Measurements from ENCODE around the gene ALS2. TPM values are rescaled to one million over a fixed set of nuclear protein-coding genes. Genes with fewer than 3 reads are reported as not detected.
A peak's percentile ranks its signal among the peaks of the same experiment; 100 is the strongest.

The ALS2 gene
- total RNA-seq = 10 to 100 TPM; 19.7 to 28.4 (median 19.7) TPM

DNA sequence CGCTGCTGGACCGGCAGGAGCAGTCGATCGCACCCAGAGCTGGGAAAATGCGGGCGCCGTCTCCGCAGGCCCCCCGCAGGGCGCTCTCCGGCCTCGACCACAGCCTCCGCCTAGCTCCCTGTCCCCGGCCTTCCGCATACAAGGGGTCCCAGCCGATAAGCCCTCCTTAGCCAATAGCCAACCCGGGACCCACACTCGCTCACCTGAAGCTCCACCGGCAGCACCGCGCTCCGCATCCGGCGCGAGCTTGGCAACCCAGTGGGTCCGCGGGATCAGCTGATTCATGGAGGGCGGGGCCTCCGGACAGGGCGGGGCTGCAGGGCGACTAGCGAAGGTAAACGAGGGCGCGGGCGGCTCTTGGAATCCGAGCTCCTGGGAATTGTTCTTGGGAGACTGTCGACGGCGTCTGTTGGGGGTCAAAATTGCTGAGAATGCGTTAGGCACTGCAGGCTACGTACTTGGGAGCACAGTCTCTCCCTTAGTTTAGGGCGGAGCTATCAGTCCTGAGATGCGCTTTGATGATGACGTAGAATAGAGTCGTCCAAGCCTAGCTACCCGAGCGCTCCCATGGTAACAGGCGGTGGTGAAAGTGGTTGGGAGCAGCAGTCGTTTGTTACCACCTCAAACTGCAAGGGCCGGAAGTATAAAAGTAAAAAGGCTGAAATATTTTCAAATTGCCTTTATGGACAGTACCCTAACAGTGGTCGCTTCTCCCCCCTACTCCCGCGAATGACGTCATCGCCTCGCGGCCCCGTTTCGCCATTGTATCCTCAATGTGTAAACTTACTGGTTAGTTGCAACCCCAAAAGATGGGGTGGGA lies at the start of gene ALS2:
Gene ALS2 (minus strand): TSS at position 260 of the 820 bp plus-strand sequence. CDS start 12,048 bp downstream, outside the sequence.
- H3K9me3 ChIP-seq = no peaks in the 10 kb centered on the region
- peak within 1 kb of the TSS; percentile 94 to 95 for H3K27ac ChIP-seq
- no peaks in the 10 kb centered on the region for H3K36me3 ChIP-seq
- H3K4me1 ChIP-seq = peaks cover 0 to 4% of the 10 kb centered on the region in 2 donors
- TF ChIP-seq POLR2A (IDR thresholded peaks at IDR 0.05) (peak; percentile 37), POLR2AphosphoS5 (IDR thresholded peaks at IDR 0.05) (peak; percentile 36 to 84 (median 82))
- TF ChIP-seq, protein P1, sequence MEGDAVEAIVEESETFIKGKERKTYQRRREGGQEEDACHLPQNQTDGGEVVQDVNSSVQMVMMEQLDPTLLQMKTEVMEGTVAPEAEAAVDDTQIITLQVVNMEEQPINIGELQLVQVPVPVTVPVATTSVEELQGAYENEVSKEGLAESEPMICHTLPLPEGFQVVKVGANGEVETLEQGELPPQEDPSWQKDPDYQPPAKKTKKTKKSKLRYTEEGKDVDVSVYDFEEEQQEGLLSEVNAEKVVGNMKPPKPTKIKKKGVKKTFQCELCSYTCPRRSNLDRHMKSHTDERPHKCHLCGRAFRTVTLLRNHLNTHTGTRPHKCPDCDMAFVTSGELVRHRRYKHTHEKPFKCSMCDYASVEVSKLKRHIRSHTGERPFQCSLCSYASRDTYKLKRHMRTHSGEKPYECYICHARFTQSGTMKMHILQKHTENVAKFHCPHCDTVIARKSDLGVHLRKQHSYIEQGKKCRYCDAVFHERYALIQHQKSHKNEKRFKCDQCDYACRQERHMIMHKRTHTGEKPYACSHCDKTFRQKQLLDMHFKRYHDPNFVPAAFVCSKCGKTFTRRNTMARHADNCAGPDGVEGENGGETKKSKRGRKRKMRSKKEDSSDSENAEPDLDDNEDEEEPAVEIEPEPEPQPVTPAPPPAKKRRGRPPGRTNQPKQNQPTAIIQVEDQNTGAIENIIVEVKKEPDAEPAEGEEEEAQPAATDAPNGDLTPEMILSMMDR (IDR thresholded peaks at IDR 0.05) = no peak
- H3K4me3 ChIP-seq = peak within 1 kb of the TSS; percentile 75 to 97 (median 81)
- peak; percentile 98 for DNase-seq (ENCODE audit: low spot score in 2 of 2)
- H3K27me3 ChIP-seq = no peaks in the 10 kb centered on the region
- intact Hi-C loops (cut with DNase I; ENCODE audit: low total_unique reads) = no loop called here

DNA sequence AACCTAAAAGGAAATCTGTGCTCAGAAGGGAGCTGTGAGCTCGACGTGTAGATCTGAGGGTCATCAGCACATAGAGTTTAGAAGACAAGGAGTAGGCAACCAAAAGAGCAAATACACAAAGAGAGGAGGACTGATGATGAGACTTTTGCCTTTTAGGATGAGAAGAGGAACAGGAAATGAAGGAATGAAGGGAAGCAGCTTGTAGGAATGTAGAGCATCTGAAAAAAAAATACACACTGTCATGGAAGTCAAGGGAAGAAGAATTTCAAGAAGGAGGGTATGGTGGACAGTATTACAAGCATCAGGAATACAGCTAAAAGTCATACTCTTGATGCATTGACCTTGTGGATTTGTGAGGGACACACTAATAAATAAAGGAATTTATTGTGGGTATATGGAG lies 47.5 kb upstream of the ALS2 start:
- no peaks in the 10 kb centered on the region for H3K9me3 ChIP-seq
- H3K27ac ChIP-seq = no peak overlapping the region
- DNase-seq (ENCODE audit: low spot score in 2 of 2) = no peak
- H3K36me3 ChIP-seq = no peaks in the 10 kb centered on the region
- H3K4me3 ChIP-seq = no peak overlapping the region
- no peaks in the 10 kb centered on the region for H3K4me1 ChIP-seq
- TF ChIP-seq POLR2AphosphoS5 (IDR thresholded peaks at IDR 0.05) (no peak), POLR2A (IDR thresholded peaks at IDR 0.05) (no peak)
- TF ChIP-seq, protein P1 (IDR thresholded peaks at IDR 0.05) = no peak
- H3K27me3 ChIP-seq = no peaks in the 10 kb centered on the region
- intact Hi-C loops (cut with DNase I; ENCODE audit: low total_unique reads) = no loop called here

DNA sequence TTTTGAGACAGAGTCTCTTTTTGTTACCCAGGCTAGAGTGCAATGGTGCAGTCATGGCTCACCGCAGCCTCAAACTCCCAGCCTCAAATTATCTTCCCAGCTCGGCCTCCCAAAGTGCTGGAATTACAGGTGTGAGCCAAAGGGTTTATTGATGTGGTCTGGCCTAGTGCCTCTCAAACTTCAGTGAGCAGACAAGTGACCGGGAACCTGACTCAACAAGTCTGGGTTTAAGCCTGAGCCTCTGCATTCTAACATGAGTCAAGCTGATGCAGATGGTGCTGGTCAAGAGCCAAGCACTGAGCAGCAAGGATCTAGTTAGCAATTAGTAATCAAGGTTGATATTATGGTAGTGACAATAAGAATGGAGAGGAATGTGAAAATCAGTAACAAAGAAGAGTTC lies 46.9 kb upstream of the ALS2 start:
- no peaks in the 10 kb centered on the region for H3K27me3 ChIP-seq
- intact Hi-C loops (cut with DNase I; ENCODE audit: low total_unique reads) = no loop called here
- no peak overlapping the region for H3K27ac ChIP-seq
- DNase-seq (ENCODE audit: low spot score in 2 of 2) = no peak
- H3K4me3 ChIP-seq = no peak overlapping the region
- H3K9me3 ChIP-seq = no peaks in the 10 kb centered on the region
- TF ChIP-seq, protein P1 (IDR thresholded peaks at IDR 0.05) = no peak
- no peak for TF ChIP-seq POLR2AphosphoS5 (IDR thresholded peaks at IDR 0.05)
- TF ChIP-seq POLR2A (IDR thresholded peaks at IDR 0.05) = no peak
- H3K4me1 ChIP-seq = no peaks in the 10 kb centered on the region
- H3K36me3 ChIP-seq = no peaks in the 10 kb centered on the region

DNA sequence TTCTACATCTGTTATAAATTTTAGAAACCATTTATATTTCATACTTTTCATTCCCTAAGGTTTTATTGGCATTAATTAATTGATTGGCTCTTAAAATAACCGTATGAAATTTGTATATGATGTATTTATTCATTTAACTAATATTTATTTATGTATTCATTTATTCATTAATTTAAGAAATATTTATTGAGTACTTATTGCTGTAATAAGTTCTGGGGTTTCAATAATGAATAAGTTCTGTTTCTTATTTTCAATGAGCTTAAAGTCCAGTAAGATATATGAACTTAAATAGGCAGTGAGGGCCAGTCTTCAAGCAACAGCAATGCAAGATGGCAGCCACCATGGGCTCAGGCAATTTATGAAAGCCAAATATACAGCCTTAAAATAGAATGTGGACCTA lies 43.5 kb upstream of the ALS2 start:
- Histone ChIP-seq H3K4me3 (no peak overlapping the region), H3K27ac (no peak overlapping the region), H3K4me1 (no peaks in the 10 kb centered on the region), H3K27me3 (no peaks in the 10 kb centered on the region), H3K36me3 (no peaks in the 10 kb centered on the region), H3K9me3 (no peaks in the 10 kb centered on the region)
- DNase-seq (ENCODE audit: low spot score in 2 of 2) = no peak
- intact Hi-C loops (cut with DNase I; ENCODE audit: low total_unique reads) = no loop called here
- TF ChIP-seq POLR2AphosphoS5 (IDR thresholded peaks at IDR 0.05) (no peak), POLR2A (IDR thresholded peaks at IDR 0.05) (no peak)
- TF ChIP-seq, protein P1 (IDR thresholded peaks at IDR 0.05) = no peak

DNA sequence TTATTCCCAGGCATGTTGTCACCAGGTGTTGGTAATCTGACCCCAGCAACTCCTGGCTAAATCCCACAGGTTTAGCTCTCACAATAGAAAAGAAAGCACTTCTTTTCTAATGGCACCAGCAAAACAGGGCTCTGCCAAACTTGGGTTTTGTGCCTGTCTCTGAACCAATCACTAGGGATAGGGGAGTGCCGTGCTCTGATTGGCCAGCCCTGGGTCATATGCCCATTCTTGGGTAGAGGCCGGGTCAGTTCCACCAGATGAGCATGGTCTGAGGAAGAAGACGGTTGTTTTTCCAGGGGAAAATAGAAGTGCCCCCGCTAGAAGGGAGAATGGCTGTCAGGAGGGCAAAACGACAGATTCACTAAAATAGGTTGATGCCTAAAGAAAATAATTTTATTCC lies 40.3 kb upstream of the ALS2 start:
- no peaks in the 10 kb centered on the region for H3K27me3 ChIP-seq
- no peak for DNase-seq (ENCODE audit: low spot score in 2 of 2)
- no peak overlapping the region for H3K4me3 ChIP-seq
- H3K9me3 ChIP-seq = no peaks in the 10 kb centered on the region
- intact Hi-C loops (cut with DNase I; ENCODE audit: low total_unique reads) = no loop called here
- H3K36me3 ChIP-seq = no peaks in the 10 kb centered on the region
- TF ChIP-seq, protein P1 (IDR thresholded peaks at IDR 0.05) = no peak
- no peaks in the 10 kb centered on the region for H3K4me1 ChIP-seq
- H3K27ac ChIP-seq = no peak overlapping the region

Data from breast epithelium (tissue), 4 donors.